B cell (primary cell): ENCODE results near the gene WDR7. TPM values are rescaled to one million over a fixed set of nuclear protein-coding genes. Genes with fewer than 3 reads are reported as not detected.

ENCODE experiments used
- ATAC-seq: fragments of 200-7000 bp; cut with Tn5 transposase; one replicate; pipeline ENCODE4 v1.10.0; 2021; ENCODE audit warnings: low read depth, mild to moderate bottlenecking, moderate number of reproducible peaks, moderate library complexity
- CTCF ChIA-PET: fragments of 350-600 bp; sonication (Branson Sonifier 250); formaldehyde crosslinking; loops from one replicate; lab custom pipeline; 2021; ENCODE audit warnings: antibody characterized with exemption, inconsistent platforms; lab: Charles Lee
- POLR2A ChIA-PET: fragments of 350-600 bp; sonication (Branson Sonifier 250); formaldehyde crosslinking; loops from one replicate; lab custom pipeline; 2021; ENCODE audit warnings: antibody characterized with exemption; lab: Charles Lee
- DNase-seq: peaks from one replicate; pipeline ENCODE4 v3.0.0; 2013
- H2AFZ ChIP-seq: 2 replicates; pipeline ENCODE4 v1.6.1; 2012; ENCODE audit warnings: mild to moderate bottlenecking, low read depth, low read length; ENCODE audit not compliant: insufficient read depth, poor library complexity, severe bottlenecking
- H3K27ac ChIP-seq, 2 donors: 1 replicate in 1 of 2; 2 replicates in 1 of 2; pipeline ENCODE4 v1.5.1; 2012 to 2013; ENCODE audit warnings: low read length in 2 of 2, mild to moderate bottlenecking in 2 of 2, moderate library complexity in 1 of 2
- H3K27me3 ChIP-seq, 4 experiments: fragments of 200-600 bp in 1 of 4; sonication (generic) in 1 of 4; replicated peaks in 1 of 4; 1 replicate in 2 of 4; 2 replicates in 2 of 4; pipeline versions ENCODE4 v1.6.1 to v1.7.0; 2013 to 2016; ENCODE audit warnings: low read length in 3 of 4, mild to moderate bottlenecking in 2 of 4, mixed read lengths in 1 of 4, moderate library complexity in 1 of 4; ENCODE audit not compliant: insufficient read depth in 4 of 4, control insufficient read depth in 3 of 4; ENCODE audit errors: control extremely low read depth in 1 of 4
- H3K36me3 ChIP-seq, 2 experiments: replicated peaks in 1 of 2; 1 replicate in 1 of 2; 2 replicates in 1 of 2; pipeline versions ENCODE4 v1.6.1 to v1.7.1; 2013; ENCODE audit warnings: low read length in 1 of 2; ENCODE audit not compliant: insufficient read depth in 2 of 2, control insufficient read depth in 1 of 2; ENCODE audit errors: control extremely low read depth in 1 of 2, extremely low read depth in 1 of 2
- H3K4me1 ChIP-seq, 2 donors: fragments of 200-600 bp in 1 of 2; sonication (generic) in 1 of 2; 1 replicate in 1 of 2; 2 replicates in 1 of 2; pipeline versions ENCODE4 v1.5.1 to v1.6.1; 2013 to 2017; ENCODE audit warnings: low read length in 2 of 2; ENCODE audit not compliant: control insufficient read depth in 2 of 2, insufficient read depth in 2 of 2
- H3K4me2 ChIP-seq: replicated peaks from 2 replicates; pipeline ENCODE3; 2012; ENCODE audit warnings: mild to moderate bottlenecking, low read depth, low read length; ENCODE audit not compliant: poor library complexity, severe bottlenecking
- H3K4me3 ChIP-seq, 5 experiments: fragments of 200-600 bp in 1 of 5; sonication (generic) in 1 of 5; 1 replicate in 3 of 5; 2 replicates in 2 of 5; pipeline versions ENCODE4 v1.5.1 to v1.7.0; 2011 to 2016; ENCODE audit warnings: low read length in 4 of 5, mild to moderate bottlenecking in 4 of 5, low read depth in 2 of 5, control low read depth in 1 of 5, moderate library complexity in 1 of 5; ENCODE audit not compliant: insufficient read depth in 1 of 5; ENCODE audit errors: control extremely low read depth in 1 of 5, extremely low read depth in 1 of 5
- H3K79me2 ChIP-seq: fragments of 200-600 bp; sonication (generic); one replicate; pipeline ENCODE4 v1.6.0; 2016; ENCODE audit warnings: low read length; ENCODE audit not compliant: control insufficient read depth, insufficient read depth
- H3K9ac ChIP-seq: fragments of 200-600 bp; sonication (generic); 2 replicates; pipeline ENCODE4 v1.6.1; 2017; ENCODE audit warnings: mild to moderate bottlenecking, low read length, moderate library complexity
- H3K9me3 ChIP-seq, 3 donors: one replicate each; pipeline versions ENCODE4 v1.6.1 to v1.7.1; 2013; ENCODE audit warnings: low read length in 2 of 3; ENCODE audit not compliant: control insufficient read depth in 2 of 3, insufficient read depth in 1 of 3; ENCODE audit errors: control extremely low read depth in 1 of 3
- H4K20me1 ChIP-seq: 2 replicates; pipeline ENCODE4 v1.6.0; 2012; ENCODE audit warnings: mild to moderate bottlenecking, low read length; ENCODE audit not compliant: insufficient read depth, control insufficient read depth, poor library complexity, severe bottlenecking
- H3K27ac Mint-ChIP-seq: one replicate; pipeline ENCODE4 v1.8.0; 2021; ENCODE audit warnings: mixed read lengths
- H3K27me3 Mint-ChIP-seq: one replicate; pipeline ENCODE4 v1.8.0; 2021; ENCODE audit warnings: mixed read lengths
- H3K4me1 Mint-ChIP-seq: one replicate; pipeline ENCODE4 v1.8.0; 2021; ENCODE audit warnings: mixed read lengths
- H3K4me3 Mint-ChIP-seq: one replicate; pipeline ENCODE4 v1.8.0; 2021; ENCODE audit warnings: mixed read lengths
- H3K9me3 Mint-ChIP-seq: one replicate; pipeline ENCODE4 v1.8.0; 2022; ENCODE audit warnings: mixed read lengths; ENCODE audit not compliant: insufficient read depth
- CTCF ChIP-seq: fragments of 200-600 bp; IDR thresholded peaks from one replicate; pipeline ENCODE4 v1.8.0; 2022; ENCODE audit warnings: antibody characterized with exemption, mild to moderate bottlenecking
- EZH2 ChIP-seq: IDR thresholded peaks from 2 replicates; pipeline ENCODE4 v1.6.1; 2012; ENCODE audit warnings: borderline replicate concordance, low read depth, mild to moderate bottlenecking, moderate library complexity, low read length; ENCODE audit not compliant: insufficient read depth, poor library complexity, severe bottlenecking
- WGBS: methylation state at CpG from one replicate; pipeline ENCODE4 v1.1.5; 2013; ENCODE audit warnings: missing lambda C conversion rate; ENCODE audit not compliant: insufficient coverage; 5-methylcytosine and 5-hydroxymethylcytosine counted together
- intact Hi-C: fragments of 100-400 bp; cut with micrococcal nuclease; formaldehyde crosslinking; loops from one replicate; pipeline ENCODE4 v1.10.0; 2022
- polyA plus RNA-seq: library from polyadenylated mRNA; depleted of rRNA; stranded (reverse); fragments of >200 nt; gene quantifications from 2 replicates; pipeline ENCODE4 v1.2.3, GENCODE V29; 2012
- total RNA-seq, 2 donors: library from RNA; stranded (reverse); fragments of 120-200 nt in 1 of 2; gene quantifications; 1 replicate in 1 of 2; 2 replicates in 1 of 2; pipeline versions ENCODE4 v1.2.3 to v1.2.4, GENCODE V29; 2013 to 2022

The WDR7 gene
- total and polyA plus RNA-seq, 2 donors (not counting 1 experiment from before 2014, with no cell fraction given) = 5.5 to 45.0 TPM

- 96% methylated on average over 3 of the region's 3 CpGs for WGBS
Observed at GRCh38 chr18:56927786-56928185, 276.6 kb downstream of the WDR7 start.

GRCh38 chr18:56929886-56930285 lies 278.7 kb downstream of the WDR7 start:
- no peaks in the 10 kb centered on the region for H3K27me3 Mint-ChIP-seq
- DNase-seq (no peak), ATAC-seq (no peak)
- no peak overlapping the region for H3K4me3 Mint-ChIP-seq
- no peaks in the 10 kb centered on the region for H3K9me3 Mint-ChIP-seq
- Histone ChIP-seq H3K4me3 (no peak overlapping the region), H3K79me2 (no peaks in the 10 kb centered on the region), H3K9me3 (no peaks in the 10 kb centered on the region), H3K9ac (no peak overlapping the region), H3K27ac (no peak overlapping the region), H2AFZ (no peak overlapping the region), H4K20me1 (no peaks in the 10 kb centered on the region), H3K4me2 (no peak overlapping the region), H3K4me1 (no peaks in the 10 kb centered on the region), H3K27me3 (no peaks in the 10 kb centered on the region), H3K36me3 (peaks cover 0 to 9% of the 10 kb centered on the region in 2 experiments)
- ChIA-PET POLR2A (no interaction called here), CTCF (no interaction called here)
- intact Hi-C loops = no loop called here
- no peaks in the 10 kb centered on the region for H3K4me1 Mint-ChIP-seq
- WGBS = 100% methylated on average over 4 of the region's 5 CpGs
- no peak overlapping the region for H3K27ac Mint-ChIP-seq
- TF ChIP-seq EZH2 = no peak
- no peak for TF ChIP-seq CTCF

More at GRCh38 chr18:56927786-56928185, 276.6 kb downstream of the WDR7 start:
- ATAC-seq = no peak
- DNase-seq = no peak
- H3K4me3 Mint-ChIP-seq = no peak overlapping the region
- CTCF ChIA-PET = no interaction called here
- Histone ChIP-seq H3K4me3 (no peak overlapping the region), H3K9me3 (no peaks in the 10 kb centered on the region), H3K9ac (no peak overlapping the region), H3K27ac (no peak overlapping the region), H3K27me3 (no peaks in the 10 kb centered on the region), H4K20me1 (no peaks in the 10 kb centered on the region), H3K4me1 (no peaks in the 10 kb centered on the region), H3K79me2 (no peaks in the 10 kb centered on the region), H3K4me2 (no peak overlapping the region), H2AFZ (no peak overlapping the region), H3K36me3 (peaks cover 0 to 14% of the 10 kb centered on the region in 2 experiments)
- no peaks in the 10 kb centered on the region for H3K27me3 Mint-ChIP-seq
- intact Hi-C loops = no loop called here
- H3K27ac Mint-ChIP-seq = no peak overlapping the region
- no peaks in the 10 kb centered on the region for H3K9me3 Mint-ChIP-seq
- TF ChIP-seq EZH2 (no peak), CTCF (no peak)
- no peaks in the 10 kb centered on the region for H3K4me1 Mint-ChIP-seq
- POLR2A ChIA-PET = no interaction called here
